HL-60 (cell line): ENCODE measurements around the gene ASCL2.
A peak's percentile ranks its signal among the peaks of the same experiment; 100 is the strongest.

ENCODE experiments used
- DNase-seq, 2 experiments: peaks; one replicate each; pipeline ENCODE4 v3.0.0-alpha.2; 2010 to 2020; ENCODE audit warnings: low read depth in 1 of 2, low spot score in 1 of 2
- H3K27ac ChIP-seq: fragments of 250-450 bp; sonication (Bioruptor Pico); replicated peaks from 2 replicates; pipeline ENCODE4 v1.5.1; 2020; ENCODE audit warnings: mild to moderate bottlenecking, moderate library complexity
- H3K27me3 ChIP-seq: fragments of 250-450 bp; sonication (Bioruptor Pico); 2 replicates; pipeline ENCODE4 v1.5.1; 2021; ENCODE audit warnings: mild to moderate bottlenecking, moderate library complexity; ENCODE audit not compliant: insufficient read depth, poor library complexity, severe bottlenecking
- H3K4me3 ChIP-seq: replicated peaks from 2 replicates; pipeline ENCODE4 v1.5.1; 2011; ENCODE audit warnings: mild to moderate bottlenecking, control low read depth, low read length; ENCODE audit not compliant: insufficient read depth
- CTCF ChIP-seq: IDR thresholded peaks from one replicate; pipeline ENCODE4 v1.5.1; 2011; ENCODE audit warnings: low read length, control low read depth, inconsistent platforms; ENCODE audit not compliant: insufficient read depth
- GABPA ChIP-seq: IDR thresholded peaks from 2 replicates; pipeline ENCODE4 v1.6.1; 2012; ENCODE audit warnings: low read depth
- POLR2AphosphoS5 ChIP-seq: IDR thresholded peaks from 2 replicates; pipeline ENCODE4 v1.6.1; 2012; ENCODE audit warnings: low read depth
- REST ChIP-seq: IDR thresholded peaks from 2 replicates; pipeline ENCODE4 v1.6.1; 2012; ENCODE audit warnings: low read depth; ENCODE audit not compliant: insufficient replicate concordance
- SPI1 ChIP-seq: IDR thresholded peaks from 2 replicates; pipeline ENCODE4 v1.6.1; 2012; ENCODE audit warnings: low read depth, mild to moderate bottlenecking, borderline replicate concordance

ASCL2 gene

DNA sequence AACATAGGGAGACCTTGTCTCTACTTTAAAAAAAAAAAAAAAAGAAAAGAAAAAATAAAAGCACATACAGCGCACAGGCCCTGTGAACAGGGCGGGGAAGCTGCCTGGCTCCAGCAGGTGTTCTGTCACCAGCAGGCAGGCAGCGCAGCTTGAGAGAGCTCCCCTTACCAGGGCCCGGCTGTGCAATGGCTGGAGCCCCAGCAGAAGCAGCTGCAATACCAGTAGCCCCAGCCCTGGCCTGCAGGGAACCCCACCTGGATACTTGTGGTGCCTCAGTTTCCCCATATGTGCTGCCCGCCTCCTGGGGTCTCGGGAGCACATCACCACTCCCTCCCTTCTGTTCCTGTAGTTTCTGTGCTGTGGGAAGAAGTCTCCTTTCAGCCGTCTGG lies 43.7 kb upstream of the ASCL2 start:
- H3K27ac ChIP-seq: no peak overlapping the region
- TF ChIP-seq GABPA: no peak
- TF ChIP-seq CTCF: no peak
- no peak for TF ChIP-seq POLR2AphosphoS5
- no peak for TF ChIP-seq REST
- no peak for TF ChIP-seq SPI1

DNA sequence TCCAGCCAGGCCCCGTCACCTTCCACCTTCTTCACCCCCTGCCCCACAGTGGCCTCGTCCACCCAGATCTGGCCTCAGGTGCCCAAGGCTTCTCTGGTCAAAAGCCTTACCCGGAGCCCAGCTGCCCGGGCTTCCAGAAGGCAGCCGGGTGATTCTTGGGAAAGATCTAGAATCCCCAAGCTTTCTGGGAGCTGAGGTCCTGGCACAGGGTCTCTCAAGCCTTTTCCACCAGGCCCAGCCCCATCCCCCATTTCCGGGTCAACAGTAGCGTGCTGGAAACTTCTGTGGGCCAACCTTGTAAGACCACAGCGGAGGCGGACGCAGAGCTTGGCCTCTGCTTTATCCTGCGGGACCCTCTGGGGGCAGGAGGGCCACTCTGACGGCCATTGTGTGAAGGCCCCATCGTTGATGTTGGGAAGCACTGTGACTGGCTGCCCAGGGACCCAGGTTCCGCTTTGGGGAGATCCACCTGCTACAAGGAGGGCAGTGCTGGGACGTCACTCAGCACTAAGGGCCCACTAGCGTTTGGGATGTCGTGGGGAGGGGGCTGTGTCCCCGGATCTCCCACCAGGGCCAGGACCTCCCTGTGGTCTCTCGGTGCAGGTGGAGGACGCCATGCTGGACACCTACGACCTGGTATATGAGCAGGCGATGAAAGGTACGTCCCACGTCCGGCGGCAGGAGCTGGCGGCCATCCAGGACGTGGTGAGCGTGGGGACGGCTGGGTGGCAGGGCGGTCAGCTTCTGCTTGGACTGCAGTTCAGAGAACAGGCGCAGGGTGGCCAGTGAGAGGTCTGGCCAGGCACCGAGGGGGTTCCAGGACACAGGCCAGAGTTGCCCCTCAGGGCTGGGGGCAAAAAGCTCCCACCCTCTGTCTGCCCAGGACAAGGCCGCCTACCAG lies 42.9 kb upstream of the ASCL2 start:
- TF ChIP-seq REST (no peak), CTCF (no peak), SPI1 (no peak), POLR2AphosphoS5 (peak; percentile 88; the same call in 1 of the 2 replicates)
- DNase-seq: no peak
- Histone ChIP-seq H3K27ac (no peak overlapping the region), H3K27me3 (no peaks in the 10 kb centered on the region), H3K4me3 (no peak overlapping the region)

More for the DNA sequence above, 43.7 kb upstream of the ASCL2 start:
- Histone ChIP-seq H3K27me3 (no peaks in the 10 kb centered on the region), H3K4me3 (no peak overlapping the region)
- DNase-seq: no peak

DNA sequence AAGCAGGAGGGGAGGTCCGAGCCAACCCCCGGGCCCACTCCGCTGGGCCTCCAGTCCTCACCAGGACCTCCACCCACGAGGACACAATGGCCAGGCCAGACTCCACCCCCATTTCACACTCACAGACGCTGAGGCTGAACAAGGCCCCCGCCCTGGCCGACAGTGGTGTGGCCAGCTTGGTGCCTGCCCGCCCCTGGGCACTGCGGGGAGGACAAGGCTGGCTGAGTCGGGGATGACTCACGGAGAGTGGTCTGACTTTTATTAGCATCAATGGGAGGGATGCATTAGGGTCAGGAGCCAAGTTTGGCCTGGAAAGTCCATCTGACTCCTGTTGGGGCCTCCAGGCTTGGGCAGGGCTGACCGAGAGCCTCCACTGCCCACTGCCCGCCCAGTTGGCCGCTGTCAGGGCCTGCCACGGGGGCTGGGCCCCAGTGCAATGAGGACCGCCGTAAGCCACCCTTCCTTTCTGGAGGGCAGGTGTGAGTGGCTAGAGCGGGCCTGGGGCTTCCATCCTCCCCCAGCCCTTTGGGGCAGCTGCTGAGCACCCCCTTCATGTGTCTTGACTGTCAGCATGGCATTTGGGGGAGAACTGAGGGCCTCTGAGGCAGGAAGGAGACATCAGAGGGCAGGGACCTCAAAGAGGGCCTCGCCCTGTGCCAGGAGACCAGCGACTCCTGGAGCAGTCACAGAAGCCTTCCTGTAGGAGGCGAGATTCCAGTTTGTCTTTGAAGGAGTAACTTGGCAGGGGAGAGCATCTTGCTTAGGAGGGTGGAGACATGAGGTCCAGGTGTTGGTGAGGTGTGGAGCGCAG lies 42.0 kb upstream of the ASCL2 start:
- H3K27ac ChIP-seq: no peak overlapping the region
- DNase-seq: no peak
- no peaks in the 10 kb centered on the region for H3K27me3 ChIP-seq
- TF ChIP-seq CTCF (no peak), SPI1 (no peak), POLR2AphosphoS5 (peak; percentile 34), REST (no peak), GABPA (no peak)
- no peak overlapping the region for H3K4me3 ChIP-seq
